UCSD-AML1 (cell line): ENCODE results near the gene SLC16A10.
"Not testable (repeated sequence)": the region's sequence is repeated elsewhere in the genome, so short reads cannot be mapped to it uniquely, and the experiment has no call there.

Source experiments
- DNase-seq: peaks from one replicate; lab custom pipeline; 2025; ENCODE audit not compliant: unreplicated experiment; lab: John Stamatoyannopoulos, UW

The SLC16A10 gene

GRCh38 chr6:111131018-111131417 is 43.7 kb downstream of the SLC16A10 start:
- not testable (repeated sequence) for DNase-seq

- not testable (repeated sequence) for DNase-seq
Measured at GRCh38 chr6:111132669-111133068, 45.4 kb downstream of the SLC16A10 start.

DNA sequence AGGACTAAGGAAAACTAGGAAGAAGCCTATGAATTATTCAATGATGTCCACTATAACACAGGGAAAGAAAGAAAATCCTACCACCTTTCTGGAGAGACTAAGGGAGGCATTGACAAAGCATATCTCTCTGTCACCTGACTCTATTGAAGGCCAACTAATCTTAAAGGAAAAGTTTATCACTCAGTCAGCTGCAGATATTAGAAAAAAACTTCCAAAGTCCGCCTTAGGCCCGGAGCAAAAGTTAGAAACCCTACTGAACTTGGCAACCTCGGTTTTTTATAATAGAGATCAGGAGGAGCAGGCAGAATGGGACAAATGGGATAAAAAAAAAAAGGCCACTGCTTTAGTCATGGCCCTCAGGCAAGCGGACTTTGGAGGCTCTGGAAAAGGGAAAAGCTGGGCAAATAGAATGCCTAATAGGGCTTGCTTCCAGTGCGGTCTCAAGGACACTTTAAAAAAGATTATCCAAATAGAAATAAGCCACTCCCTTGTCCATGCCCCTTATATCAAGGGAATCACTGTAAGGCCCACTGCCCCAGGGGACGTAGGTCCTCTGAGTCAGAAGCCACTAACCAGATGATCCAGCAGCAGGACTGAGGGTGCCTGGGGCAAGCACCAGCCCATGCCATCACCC is 47.0 kb downstream of the SLC16A10 start:
- not testable (repeated sequence) for DNase-seq

GRCh38 chr6:111137489-111138093 is 50.3 kb downstream of the SLC16A10 start:
- not testable (repeated sequence) for DNase-seq

DNA sequence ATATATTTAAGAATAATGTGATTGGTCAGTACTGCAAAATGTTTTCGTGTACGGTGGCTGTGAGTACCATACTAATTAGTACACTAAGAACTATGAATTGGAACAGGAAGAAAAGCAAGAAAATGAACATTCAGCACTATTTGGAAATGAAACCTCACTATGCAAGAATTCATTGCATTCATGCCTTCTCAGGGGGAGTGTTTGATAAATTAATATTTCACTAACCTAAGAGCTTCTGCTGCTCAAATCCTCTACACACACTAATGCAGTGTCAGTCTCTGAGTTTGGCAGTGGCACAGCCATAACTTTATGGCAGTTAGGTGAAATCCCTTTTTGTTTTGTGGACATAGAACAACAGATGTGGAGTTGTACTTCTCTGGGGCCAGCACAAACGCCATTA is 60.1 kb downstream of the SLC16A10 start:
- no peak for DNase-seq

DNA sequence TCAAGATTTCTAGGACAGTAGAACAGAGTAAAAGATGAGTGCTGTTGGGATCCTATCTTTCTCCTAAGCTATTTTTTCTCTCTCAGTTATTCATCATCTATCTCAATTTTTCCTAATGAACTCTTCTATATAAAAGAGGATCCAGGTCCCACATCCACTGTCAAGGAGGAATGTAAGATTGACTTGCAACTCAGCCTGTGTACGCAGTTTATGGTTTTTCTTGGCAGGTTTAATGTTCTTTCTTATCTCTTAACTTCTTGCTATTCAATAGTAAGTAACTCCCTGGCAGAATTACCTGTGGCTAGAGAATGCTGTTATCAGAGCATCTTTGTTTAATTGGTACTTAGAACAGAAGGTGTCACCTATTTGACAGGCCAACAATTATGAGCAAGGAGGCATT is 60.8 kb downstream of the SLC16A10 start:
- no peak for DNase-seq

DNA sequence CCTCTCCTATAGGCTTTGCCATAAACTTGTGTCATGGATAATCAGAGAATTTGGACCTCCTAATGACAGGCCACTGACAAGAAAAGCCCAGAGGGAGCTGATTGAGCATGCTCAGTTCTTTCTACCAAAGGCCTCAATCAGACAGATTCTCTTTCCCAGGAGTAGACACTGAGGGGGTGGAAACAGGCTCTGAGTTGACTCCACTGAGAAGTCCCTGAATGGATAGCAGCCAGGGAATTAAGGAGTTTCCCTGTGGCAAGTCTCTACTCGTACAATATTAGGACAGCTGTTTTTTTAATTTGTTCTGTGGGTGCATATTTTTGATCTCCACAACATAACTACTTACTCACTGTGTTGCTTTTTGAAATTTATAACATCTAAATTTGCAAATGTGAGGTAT is 63.3 kb downstream of the SLC16A10 start:
- DNase-seq, result no peak

DNA sequence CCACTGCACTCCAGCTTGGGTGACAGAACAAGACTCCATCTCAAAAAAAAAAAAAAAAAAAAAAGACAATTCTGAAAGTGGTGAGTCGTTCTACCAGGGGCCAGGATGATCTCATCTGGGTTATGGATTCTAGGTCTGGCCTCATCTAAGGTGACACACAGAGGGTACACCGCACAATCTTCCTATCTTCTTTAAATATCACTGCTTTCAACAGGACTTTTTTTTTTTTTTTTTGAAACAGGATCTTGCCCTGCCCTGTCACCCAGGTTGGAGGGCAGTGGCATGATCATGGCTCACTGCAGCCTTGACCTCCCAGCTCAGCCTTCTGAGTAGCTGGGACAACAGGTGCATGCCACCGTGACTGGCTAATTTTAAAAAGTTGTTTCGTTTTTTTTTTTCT is 67.7 kb downstream of the SLC16A10 start:
- DNase-seq, result no peak

GRCh38 chr6:111157412-111157811 is 70.1 kb downstream of the SLC16A10 start:
- DNase-seq, result no peak

- no peak for DNase-seq
Measured at GRCh38 chr6:111159633-111160032, 72.3 kb downstream of the SLC16A10 start.

DNA sequence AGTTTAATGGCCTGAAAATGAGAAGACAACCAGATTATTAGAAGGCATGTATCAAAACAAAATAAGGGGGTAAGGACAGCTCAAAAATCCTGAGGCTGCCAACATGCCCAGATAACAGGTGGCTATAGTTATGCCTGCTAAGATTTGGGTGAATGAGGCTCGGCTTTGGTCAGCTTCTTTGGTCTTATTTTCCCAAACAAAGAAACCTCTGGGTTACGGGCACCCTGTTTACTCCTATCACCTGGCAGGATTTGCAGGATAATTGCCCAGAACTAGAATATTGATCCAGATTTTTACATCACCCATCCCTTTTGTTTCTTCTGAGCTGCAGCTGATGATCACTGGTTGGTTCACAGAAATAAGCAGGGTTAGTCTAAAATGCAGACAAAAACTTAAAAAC is 74.3 kb downstream of the SLC16A10 start:
- no peak for DNase-seq

GRCh38 chr6:111162504-111162903 is 75.2 kb downstream of the SLC16A10 start:
- DNase-seq, result no peak

- no peak for DNase-seq
Measured at GRCh38 chr6:111171577-111172400, 84.5 kb downstream of the SLC16A10 start.

GRCh38 chr6:111172563-111172962 is 85.3 kb downstream of the SLC16A10 start:
- DNase-seq, result no peak

GRCh38 chr6:111173341-111173740 is 86.0 kb downstream of the SLC16A10 start:
- no peak for DNase-seq

DNA sequence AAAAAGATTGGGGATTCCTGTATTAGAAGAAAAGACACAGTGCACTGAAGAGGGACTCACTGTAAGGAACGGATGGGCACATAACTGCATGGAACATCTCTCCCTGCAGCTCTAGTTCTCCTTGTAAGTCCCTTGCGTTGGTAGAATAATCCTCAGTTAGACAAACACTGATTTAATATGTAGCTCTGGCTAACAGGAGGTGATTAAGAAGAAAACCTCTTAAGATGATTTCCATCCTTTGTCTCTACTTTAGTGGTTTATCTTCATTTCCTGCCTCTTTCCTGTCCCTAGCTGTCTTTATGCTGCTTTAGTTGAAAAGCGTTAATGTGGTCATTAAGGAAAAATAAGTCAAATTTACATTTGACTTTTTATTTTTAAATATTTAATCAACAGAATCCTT is 86.6 kb downstream of the SLC16A10 start:
- DNase-seq, result no peak

DNA sequence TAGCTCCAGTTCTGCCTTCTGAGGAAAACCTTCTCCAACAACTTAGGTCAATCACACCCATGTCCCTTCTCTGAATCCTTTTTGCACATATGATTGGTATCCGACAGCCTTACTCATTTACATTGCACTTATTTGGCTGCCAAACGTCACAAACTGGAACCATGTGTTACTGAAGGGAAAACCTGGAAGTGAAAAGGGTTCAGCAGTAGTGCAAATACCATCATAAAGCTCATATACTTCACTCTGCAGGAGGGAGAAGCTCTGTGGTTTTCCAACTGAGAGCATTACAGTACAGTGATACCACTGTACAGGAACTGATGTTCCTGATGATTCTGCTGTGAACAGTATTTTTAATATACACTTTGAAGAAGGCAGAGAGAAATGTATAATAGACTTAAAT is 87.8 kb downstream of the SLC16A10 start:
- no peak for DNase-seq

- DNase-seq, result no peak
Measured at GRCh38 chr6:111176038-111176759, 88.9 kb downstream of the SLC16A10 start.

DNA sequence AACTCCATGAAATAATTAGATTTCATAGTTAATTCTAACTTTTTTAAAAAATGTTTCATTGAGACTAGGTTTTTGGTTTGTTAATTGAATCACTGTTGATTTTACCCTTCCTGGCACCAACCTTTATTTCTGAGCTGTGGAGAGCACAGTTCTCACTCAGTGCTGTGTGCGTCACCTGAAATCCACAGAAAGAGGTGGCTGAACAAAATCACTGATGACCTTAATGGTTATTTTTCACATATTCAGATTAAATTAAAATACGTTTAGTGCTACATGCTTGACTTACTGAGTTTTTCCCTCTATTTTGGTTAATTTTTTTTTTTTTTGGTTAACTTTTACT is 89.4 kb downstream of the SLC16A10 start:
- no peak for DNase-seq

- no peak for DNase-seq
Measured at GRCh38 chr6:111177131-111177530, 89.8 kb downstream of the SLC16A10 start.

DNA sequence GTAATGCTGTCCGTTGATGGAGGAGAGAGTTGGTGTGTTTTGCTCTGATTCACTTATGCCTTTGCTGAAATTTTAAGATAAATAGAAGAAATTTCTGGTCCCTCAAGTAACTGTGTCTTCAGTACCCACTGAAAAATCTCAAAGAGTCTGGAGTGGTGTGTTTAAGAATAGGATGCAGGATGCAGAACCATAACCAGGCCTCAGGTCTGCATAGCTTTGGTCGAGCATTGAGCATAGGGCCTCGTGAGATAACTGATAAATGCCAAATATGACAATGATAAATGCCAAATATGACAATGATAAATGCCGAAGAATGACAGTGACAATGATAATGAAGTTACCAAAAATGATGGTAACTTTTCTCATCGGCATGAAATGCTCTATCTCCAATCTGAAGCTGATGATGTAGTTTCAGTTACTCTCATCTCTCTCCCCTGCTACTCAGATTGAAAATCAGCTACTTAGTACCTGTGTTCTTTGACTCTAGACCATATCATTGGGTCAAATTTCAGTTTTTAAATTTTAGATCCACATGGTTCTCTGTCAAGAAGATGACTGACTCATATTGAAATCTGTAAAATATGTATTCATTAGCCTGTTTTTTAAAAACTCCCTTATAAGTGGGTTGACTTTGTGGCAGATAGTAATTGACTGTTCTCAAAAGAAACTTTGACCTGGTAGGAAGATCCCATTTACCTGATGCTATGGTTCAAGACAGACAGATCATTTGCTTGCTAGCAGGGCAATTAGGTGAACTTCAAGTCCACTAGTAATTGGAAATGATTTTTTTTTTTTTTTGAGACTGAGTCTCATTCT is 96.6 kb downstream of the SLC16A10 start:
- DNase-seq, result no peak
